ENCODE data around the gene ST13. TPM values are rescaled to one million over a fixed set of nuclear protein-coding genes. Genes with fewer than 3 reads are reported as not detected.

ST13 gene
- total RNA-seq, 1 experiment from 2014 or later, result 136 TPM

DNA sequence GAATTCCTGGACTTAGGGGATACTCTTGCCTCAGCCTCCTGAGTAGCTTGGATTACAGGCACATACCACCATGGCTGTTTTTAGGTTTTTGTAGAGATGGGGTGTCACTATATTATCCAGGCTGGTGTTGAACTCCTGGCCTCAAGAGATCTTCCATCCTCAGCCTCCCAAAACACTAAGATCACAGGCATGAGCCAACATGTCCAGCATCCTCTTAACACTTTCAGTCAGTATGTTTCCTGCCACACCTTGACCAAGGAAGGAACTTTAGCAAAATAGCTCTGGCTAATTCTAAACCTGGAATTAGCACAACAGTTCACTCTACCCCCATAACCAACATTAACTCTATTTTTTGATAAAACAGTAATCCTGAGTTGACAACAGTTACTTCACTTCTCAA is 32.7 kb upstream of the ST13 start:
- H3K4me3 ChIP-seq (ENCODE audit: low read length), result no peak overlapping the region
- intact Hi-C loops (cut with micrococcal nuclease), result no loop called here
- no peaks in the 10 kb centered on the region for H3K79me2 ChIP-seq (ENCODE audit: low read length)
- no TSS peak for BruUV-seq (replicated peaks)
- TF ChIP-seq EZH2 (IDR thresholded peaks at IDR 0.05; ENCODE audit: low read length, unreplicated experiment) (no peak), EZH2phosphoT487 (IDR thresholded peaks at IDR 0.05; ENCODE audit: borderline replicate concordance, low read length) (no peak), CTCF (conservative IDR thresholded peaks at IDR 0.05; ENCODE audit: low read depth, low read length) (no peak)
- POLR2A ChIA-PET (ENCODE audit: unreplicated experiment), result no interaction called here
- H3K9ac ChIP-seq (ENCODE audit: low read length), result no peak overlapping the region
- H3K27ac ChIP-seq (ENCODE audit: low read length), result no peak overlapping the region
- H3K9me3 ChIP-seq (ENCODE audit: low read length), result no peaks in the 10 kb centered on the region
- no peaks in the 10 kb centered on the region for H3K9me2 ChIP-seq (replicated peaks; ENCODE audit: low read length)
- no peaks in the 10 kb centered on the region for H3K27me3 ChIP-seq (ENCODE audit: low read length)
- no peak overlapping the region for H2AFZ ChIP-seq (ENCODE audit: low read length)
- no peaks in the 10 kb centered on the region for H4K20me1 ChIP-seq (ENCODE audit: low read length)
- H3K4me1 ChIP-seq (ENCODE audit: insufficient read depth, low read length), result no peaks in the 10 kb centered on the region
- no peak overlapping the region for H3K4me2 ChIP-seq (ENCODE audit: low read length)
- no peak for ATAC-seq
- no peak for DNase-seq
- no peaks in the 10 kb centered on the region for H3F3A ChIP-seq (ENCODE audit: low read length, unreplicated experiment)
- CTCF ChIA-PET, result no interaction called here
- peaks cover 6% of the 10 kb centered on the region for H3K36me3 ChIP-seq (ENCODE audit: low read depth, low read length)

GRCh38 chr22:40878922-40879321 is 22.5 kb upstream of the ST13 start:
- Histone ChIP-seq H3K4me1 (ENCODE audit: insufficient read depth, low read length) (no peaks in the 10 kb centered on the region), H3K9ac (ENCODE audit: low read length) (no peak overlapping the region), H3F3A (ENCODE audit: low read length, unreplicated experiment) (no peaks in the 10 kb centered on the region), H4K20me1 (ENCODE audit: low read length) (no peaks in the 10 kb centered on the region), H3K4me2 (ENCODE audit: low read length) (no peak overlapping the region), H3K9me2 (replicated peaks; ENCODE audit: low read length) (no peaks in the 10 kb centered on the region), H2AFZ (ENCODE audit: low read length) (no peak overlapping the region), H3K27me3 (ENCODE audit: low read length) (no peaks in the 10 kb centered on the region), H3K9me3 (ENCODE audit: low read length) (no peaks in the 10 kb centered on the region), H3K36me3 (ENCODE audit: low read depth, low read length) (no peaks in the 10 kb centered on the region), H3K27ac (ENCODE audit: low read length) (no peak overlapping the region), H3K4me3 (ENCODE audit: low read length) (no peak overlapping the region), H3K79me2 (ENCODE audit: low read length) (no peaks in the 10 kb centered on the region)
- CTCF ChIA-PET, result no interaction called here
- intact Hi-C loops (cut with micrococcal nuclease), result no loop called here
- no TSS peak for BruUV-seq (replicated peaks)
- no peak for ATAC-seq
- POLR2A ChIA-PET (ENCODE audit: unreplicated experiment), result no interaction called here
- no peak for TF ChIP-seq EZH2phosphoT487 (IDR thresholded peaks at IDR 0.05; ENCODE audit: borderline replicate concordance, low read length)
- TF ChIP-seq CTCF (conservative IDR thresholded peaks at IDR 0.05; ENCODE audit: low read depth, low read length), result no peak
- no peak for TF ChIP-seq EZH2 (IDR thresholded peaks at IDR 0.05; ENCODE audit: low read length, unreplicated experiment)
- DNase-seq, result no peak

- Histone ChIP-seq H2AFZ (ENCODE audit: low read length) (no peak overlapping the region), H3K79me2 (ENCODE audit: low read length) (no peaks in the 10 kb centered on the region), H3F3A (ENCODE audit: low read length, unreplicated experiment) (no peaks in the 10 kb centered on the region), H3K27ac (ENCODE audit: low read length) (no peak overlapping the region), H3K4me1 (ENCODE audit: insufficient read depth, low read length) (no peaks in the 10 kb centered on the region), H3K9me2 (replicated peaks; ENCODE audit: low read length) (no peaks in the 10 kb centered on the region), H4K20me1 (ENCODE audit: low read length) (no peaks in the 10 kb centered on the region), H3K4me2 (ENCODE audit: low read length) (no peak overlapping the region), H3K9me3 (ENCODE audit: low read length) (no peaks in the 10 kb centered on the region), H3K4me3 (ENCODE audit: low read length) (no peak overlapping the region), H3K27me3 (ENCODE audit: low read length) (no peaks in the 10 kb centered on the region), H3K36me3 (ENCODE audit: low read depth, low read length) (no peaks in the 10 kb centered on the region), H3K9ac (ENCODE audit: low read length) (no peak overlapping the region)
- no TSS peak for BruUV-seq (replicated peaks)
- ChIA-PET CTCF (no interaction called here), POLR2A (ENCODE audit: unreplicated experiment) (interaction anchor here (0.6 kb wide), 1 partner anchor 21 kb away, joined by 4 read pairs; the partner anchor contains the start of gene XPNPEP3)
- ATAC-seq (no peak), DNase-seq (no peak)
- intact Hi-C loops (cut with micrococcal nuclease), result no loop called here
- no peak for TF ChIP-seq EZH2phosphoT487 (IDR thresholded peaks at IDR 0.05; ENCODE audit: borderline replicate concordance, low read length)
Observed at GRCh38 chr22:40877488-40877887, 21.0 kb upstream of the ST13 start.

Measured in PC-3 (cell line).